Vagina (tissue), 2 donors: Measurements from ENCODE around the gene USP40. TPM values are rescaled to one million over a fixed set of nuclear protein-coding genes. Genes with fewer than 3 reads are reported as not detected.

ENCODE experiments used
- DNase-seq, 2 donors: peaks; one replicate each; pipeline ENCODE4 v3.0.0-alpha.2; 2017; ENCODE audit errors: extremely low spot score in 2 of 2
- H3K27ac ChIP-seq: fragments of 200-600 bp; sonication (generic); one replicate; pipeline ENCODE4 v1.5.1; 2019
- H3K27me3 ChIP-seq: fragments of 200-600 bp; sonication (generic); one replicate; pipeline ENCODE4 v1.5.1; 2019
- H3K36me3 ChIP-seq, 2 donors: fragments of 200-600 bp; sonication (generic); one replicate each; pipeline ENCODE4 v1.5.1; 2017 to 2019
- H3K4me1 ChIP-seq: fragments of 200-600 bp; sonication (generic); one replicate; pipeline ENCODE4 v1.5.1; 2019
- H3K4me3 ChIP-seq, 2 donors: fragments of 200-600 bp; sonication (generic); 1 replicate in 1 of 2; 2 replicates in 1 of 2; pipeline ENCODE4 v1.5.1; 2016 to 2019
- H3K9me3 ChIP-seq: fragments of 200-600 bp; sonication (generic); one replicate; pipeline ENCODE4 v1.5.1; 2019
- POLR2A ChIP-seq, 2 donors: fragments of 450-650 bp; IDR thresholded peaks; one replicate each; pipeline ENCODE4 v1.6.1; 2017; ENCODE audit warnings: antibody characterized with exemption in 2 of 2, mild to moderate bottlenecking in 2 of 2, moderate library complexity in 2 of 2
- POLR2AphosphoS5 ChIP-seq, 2 donors: sonication (generic); formaldehyde crosslinking; IDR thresholded peaks; one replicate each; pipeline ENCODE4 v1.9.0; 2017; ENCODE audit warnings: antibody characterized with exemption in 2 of 2, mild to moderate bottlenecking in 2 of 2, low read depth in 1 of 2; ENCODE audit not compliant: insufficient read depth in 1 of 2
- intact Hi-C: fragments of 100-400 bp; cut with DNase I; formaldehyde crosslinking; loops from one replicate; pipeline ENCODE4 v1.15.1; 2023
- total RNA-seq: library from RNA; depleted of rRNA; stranded (reverse); fragments of >200 nt; gene quantifications from one replicate; pipeline ENCODE4 v1.2.3, GENCODE V29; 2016
- TF ChIP-seq, protein P1 (sequence below), 3 experiments: fragments of 450-650 bp in 2 of 3; fragments of 200-600 bp in 1 of 3; sonication (generic) in 1 of 3; IDR thresholded peaks; one replicate each; pipeline ENCODE4 v1.5.1; 2017 to 2019; ENCODE audit warnings: antibody characterized with exemption in 3 of 3, mild to moderate bottlenecking in 2 of 3, moderate library complexity in 2 of 3

USP40 gene
- total RNA-seq, 1 donor from 2014 or later = 50.1 TPM

DNA sequence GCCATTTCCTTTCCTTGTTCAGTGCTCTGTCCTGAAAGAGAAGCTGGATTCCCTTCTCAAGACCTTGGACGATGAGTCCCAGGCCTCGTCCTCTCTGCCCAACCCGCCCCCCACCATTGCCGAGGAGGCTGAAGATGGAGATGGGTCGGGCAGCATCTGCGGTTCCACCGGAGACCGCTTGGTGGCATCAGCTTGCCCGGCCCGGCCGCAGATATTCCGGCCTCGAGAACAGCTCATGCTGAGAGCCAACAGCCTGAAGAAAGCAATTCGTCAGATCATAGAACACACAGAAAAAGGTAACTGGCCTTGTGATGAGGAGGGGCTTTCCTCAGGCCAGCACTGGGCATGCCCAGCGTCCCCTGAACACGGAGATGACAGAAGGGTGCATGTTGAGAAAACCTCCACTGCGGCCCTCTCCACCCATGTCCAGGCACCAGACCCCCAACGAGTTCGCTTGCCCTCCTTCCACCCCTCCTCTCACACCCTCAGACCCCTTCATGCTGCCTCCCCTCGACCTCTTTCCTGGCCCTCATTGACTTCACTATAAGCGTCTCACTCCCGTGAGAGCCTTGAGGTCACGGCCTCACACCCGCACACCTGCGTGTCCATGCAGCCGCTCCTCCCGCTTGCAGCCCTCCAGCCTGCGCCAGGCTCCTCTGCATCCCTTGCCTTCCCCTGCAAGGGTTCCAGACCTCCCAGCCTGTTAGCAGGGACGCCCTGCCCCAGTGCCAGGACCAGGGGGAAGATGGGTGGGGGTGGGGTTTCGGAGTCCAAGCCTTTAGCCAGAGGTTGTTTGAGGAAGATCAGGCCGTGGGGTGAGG is 117.3 kb downstream of the USP40 start:
- Histone ChIP-seq H3K36me3 (peaks cover 0 to 41% of the 10 kb centered on the region in 2 donors), H3K27me3 (no peaks in the 10 kb centered on the region), H3K27ac (no peak overlapping the region), H3K4me3 (no peak overlapping the region), H3K4me1 (no peaks in the 10 kb centered on the region), H3K9me3 (no peaks in the 10 kb centered on the region)
- TF ChIP-seq POLR2A (IDR thresholded peaks at IDR 0.05) (no peak), POLR2AphosphoS5 (IDR thresholded peaks at IDR 0.05; ENCODE audit: insufficient read depth in 1 of 2, low read depth in 1 of 2) (no peak)
- TF ChIP-seq, protein P1, sequence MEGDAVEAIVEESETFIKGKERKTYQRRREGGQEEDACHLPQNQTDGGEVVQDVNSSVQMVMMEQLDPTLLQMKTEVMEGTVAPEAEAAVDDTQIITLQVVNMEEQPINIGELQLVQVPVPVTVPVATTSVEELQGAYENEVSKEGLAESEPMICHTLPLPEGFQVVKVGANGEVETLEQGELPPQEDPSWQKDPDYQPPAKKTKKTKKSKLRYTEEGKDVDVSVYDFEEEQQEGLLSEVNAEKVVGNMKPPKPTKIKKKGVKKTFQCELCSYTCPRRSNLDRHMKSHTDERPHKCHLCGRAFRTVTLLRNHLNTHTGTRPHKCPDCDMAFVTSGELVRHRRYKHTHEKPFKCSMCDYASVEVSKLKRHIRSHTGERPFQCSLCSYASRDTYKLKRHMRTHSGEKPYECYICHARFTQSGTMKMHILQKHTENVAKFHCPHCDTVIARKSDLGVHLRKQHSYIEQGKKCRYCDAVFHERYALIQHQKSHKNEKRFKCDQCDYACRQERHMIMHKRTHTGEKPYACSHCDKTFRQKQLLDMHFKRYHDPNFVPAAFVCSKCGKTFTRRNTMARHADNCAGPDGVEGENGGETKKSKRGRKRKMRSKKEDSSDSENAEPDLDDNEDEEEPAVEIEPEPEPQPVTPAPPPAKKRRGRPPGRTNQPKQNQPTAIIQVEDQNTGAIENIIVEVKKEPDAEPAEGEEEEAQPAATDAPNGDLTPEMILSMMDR (IDR thresholded peaks at IDR 0.05) = no peak
- intact Hi-C loops = no loop called here
- no peak for DNase-seq

DNA sequence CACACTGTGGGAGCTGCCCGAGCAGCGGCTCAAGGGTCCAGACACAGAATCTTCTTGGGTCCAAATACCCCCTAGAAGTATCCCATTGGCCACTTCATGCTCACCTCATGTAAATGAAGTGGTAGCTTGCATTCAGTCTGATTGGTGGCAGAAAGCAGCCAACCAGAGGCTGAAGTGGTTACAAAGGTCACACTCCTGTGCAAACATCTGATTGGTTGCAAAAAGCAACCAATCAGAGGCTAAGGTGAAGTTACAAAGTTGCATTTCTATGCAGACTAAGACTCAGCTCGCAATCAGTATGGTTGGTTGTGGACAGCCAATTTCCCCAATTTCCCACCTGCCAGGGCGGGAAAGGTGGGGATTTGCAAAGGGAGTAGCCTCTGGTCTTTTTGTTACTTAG is 118.0 kb downstream of the USP40 start:
- Histone ChIP-seq H3K36me3 (peaks cover 0 to 36% of the 10 kb centered on the region in 2 donors), H3K9me3 (no peaks in the 10 kb centered on the region), H3K27me3 (no peaks in the 10 kb centered on the region), H3K27ac (no peak overlapping the region), H3K4me1 (no peaks in the 10 kb centered on the region), H3K4me3 (no peak overlapping the region)
- DNase-seq = no peak
- TF ChIP-seq POLR2A (IDR thresholded peaks at IDR 0.05) (no peak), POLR2AphosphoS5 (IDR thresholded peaks at IDR 0.05; ENCODE audit: insufficient read depth in 1 of 2, low read depth in 1 of 2) (no peak)
- TF ChIP-seq, protein P1 (IDR thresholded peaks at IDR 0.05) = no peak
- intact Hi-C loops = no loop called here

DNA sequence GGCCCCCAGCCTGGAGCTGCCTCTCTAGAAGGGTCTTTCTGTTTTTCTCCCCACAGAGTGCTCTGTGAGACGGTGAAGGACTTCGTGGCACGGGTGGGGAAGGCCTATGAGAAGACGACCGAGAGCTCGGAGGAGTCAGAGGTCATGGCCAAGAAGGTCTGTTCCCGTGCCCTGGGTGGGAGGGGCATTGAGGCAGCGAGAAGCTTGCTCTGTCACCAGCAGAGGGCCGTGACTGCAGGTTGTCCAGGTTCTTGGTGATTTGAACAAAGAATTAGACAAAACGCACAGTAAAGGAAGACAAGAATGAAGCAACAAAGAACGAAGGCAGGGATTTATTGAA is 118.4 kb downstream of the USP40 start:
- Histone ChIP-seq H3K27me3 (no peaks in the 10 kb centered on the region), H3K27ac (no peak overlapping the region), H3K36me3 (peaks cover 0 to 36% of the 10 kb centered on the region in 2 donors), H3K4me1 (no peaks in the 10 kb centered on the region), H3K9me3 (no peaks in the 10 kb centered on the region), H3K4me3 (no peak overlapping the region)
- TF ChIP-seq POLR2AphosphoS5 (IDR thresholded peaks at IDR 0.05; ENCODE audit: insufficient read depth in 1 of 2, low read depth in 1 of 2) (no peak), POLR2A (IDR thresholded peaks at IDR 0.05) (no peak)
- TF ChIP-seq, protein P1 (IDR thresholded peaks at IDR 0.05) = no peak
- intact Hi-C loops = no loop called here
- DNase-seq = no peak

DNA sequence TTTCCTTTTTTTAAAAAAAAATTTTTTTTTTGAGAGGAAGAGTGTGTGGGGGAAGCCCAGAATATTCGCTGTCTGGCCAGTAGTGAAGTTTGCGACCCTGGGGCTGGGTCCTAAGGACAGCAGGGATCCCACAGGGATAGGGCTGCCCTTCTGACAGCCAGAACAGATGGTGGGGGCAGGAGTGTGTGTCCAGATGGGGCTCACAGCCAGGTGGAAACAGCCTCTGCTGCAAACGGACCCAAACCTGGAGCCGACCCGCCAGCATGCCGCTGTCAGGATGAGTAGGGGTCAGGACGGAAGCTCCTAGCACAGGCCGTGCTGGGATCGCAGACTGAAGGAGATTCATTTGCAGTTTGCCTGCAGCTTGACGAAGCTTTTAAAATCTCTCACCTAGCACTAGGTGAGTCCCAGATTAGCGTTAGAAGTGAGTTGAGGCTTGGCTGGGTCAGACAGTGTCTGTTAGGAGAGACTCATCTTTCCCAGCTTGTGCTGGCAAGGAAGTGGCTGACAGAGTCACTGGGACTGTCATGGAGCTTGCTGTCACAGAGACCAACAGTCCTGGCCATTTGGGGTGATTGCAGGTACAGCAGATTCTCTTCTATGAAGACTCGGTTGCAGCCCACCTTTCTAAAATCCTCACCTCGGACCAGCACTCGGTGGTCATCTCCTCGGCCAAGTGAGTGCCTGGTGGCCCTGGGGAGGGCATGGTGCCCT is 118.9 kb downstream of the USP40 start:
- no peak overlapping the region for H3K4me3 ChIP-seq
- peaks cover 0 to 36% of the 10 kb centered on the region in 2 donors for H3K36me3 ChIP-seq
- no peak overlapping the region for H3K27ac ChIP-seq
- no peak for DNase-seq
- no peaks in the 10 kb centered on the region for H3K27me3 ChIP-seq
- no peaks in the 10 kb centered on the region for H3K4me1 ChIP-seq
- intact Hi-C loops = no loop called here
- no peaks in the 10 kb centered on the region for H3K9me3 ChIP-seq
- TF ChIP-seq POLR2AphosphoS5 (IDR thresholded peaks at IDR 0.05; ENCODE audit: insufficient read depth in 1 of 2, low read depth in 1 of 2) (no peak), POLR2A (IDR thresholded peaks at IDR 0.05) (no peak)
- TF ChIP-seq, protein P1 (IDR thresholded peaks at IDR 0.05) = no peak
